Keratinocyte (primary cell): ENCODE data around the gene HGF.

ENCODE experiments used
- EZH2 ChIP-seq: IDR thresholded peaks from one replicate; pipeline ENCODE4 v1.6.1; 2012; ENCODE audit warnings: inconsistent platforms, mild to moderate bottlenecking, low read length, moderate library complexity
- TF ChIP-seq, protein P1 (sequence below), 3 experiments: IDR thresholded peaks in 1 of 3; conservative IDR thresholded peaks in 1 of 3; optimal IDR thresholded peaks in 1 of 3; 2 replicates in 2 of 3; 3 replicates in 1 of 3; pipeline versions ENCODE3 to v1.5.1; 2011; ENCODE audit warnings: low read length in 3 of 3, mild to moderate bottlenecking in 3 of 3, moderate library complexity in 2 of 3, control low read depth in 1 of 3, inconsistent platforms in 1 of 3; ENCODE audit not compliant: insufficient read depth in 2 of 3; ENCODE audit errors: extremely low read depth in 1 of 3

DNA sequence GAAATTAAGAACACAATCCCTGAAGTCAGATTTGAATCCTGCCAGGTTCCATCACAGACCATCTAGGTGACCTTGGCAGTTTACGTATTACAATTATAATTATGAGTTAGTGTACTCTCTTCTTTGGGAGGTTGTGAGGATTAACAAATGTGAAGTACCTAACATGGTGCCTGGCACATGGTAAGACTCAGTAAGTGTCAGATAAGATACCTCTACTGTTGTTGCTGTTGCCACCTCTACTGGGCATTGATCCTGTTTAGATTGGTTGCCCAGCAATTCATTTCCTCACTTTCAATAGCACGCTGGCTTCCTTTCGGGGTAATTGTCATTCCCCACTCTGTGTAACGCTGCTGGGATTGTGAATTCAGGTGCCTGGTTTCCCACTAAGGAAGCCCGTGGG, 31.7 kb upstream of the HGF start:
- TF ChIP-seq, protein P1, sequence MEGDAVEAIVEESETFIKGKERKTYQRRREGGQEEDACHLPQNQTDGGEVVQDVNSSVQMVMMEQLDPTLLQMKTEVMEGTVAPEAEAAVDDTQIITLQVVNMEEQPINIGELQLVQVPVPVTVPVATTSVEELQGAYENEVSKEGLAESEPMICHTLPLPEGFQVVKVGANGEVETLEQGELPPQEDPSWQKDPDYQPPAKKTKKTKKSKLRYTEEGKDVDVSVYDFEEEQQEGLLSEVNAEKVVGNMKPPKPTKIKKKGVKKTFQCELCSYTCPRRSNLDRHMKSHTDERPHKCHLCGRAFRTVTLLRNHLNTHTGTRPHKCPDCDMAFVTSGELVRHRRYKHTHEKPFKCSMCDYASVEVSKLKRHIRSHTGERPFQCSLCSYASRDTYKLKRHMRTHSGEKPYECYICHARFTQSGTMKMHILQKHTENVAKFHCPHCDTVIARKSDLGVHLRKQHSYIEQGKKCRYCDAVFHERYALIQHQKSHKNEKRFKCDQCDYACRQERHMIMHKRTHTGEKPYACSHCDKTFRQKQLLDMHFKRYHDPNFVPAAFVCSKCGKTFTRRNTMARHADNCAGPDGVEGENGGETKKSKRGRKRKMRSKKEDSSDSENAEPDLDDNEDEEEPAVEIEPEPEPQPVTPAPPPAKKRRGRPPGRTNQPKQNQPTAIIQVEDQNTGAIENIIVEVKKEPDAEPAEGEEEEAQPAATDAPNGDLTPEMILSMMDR (optimal IDR thresholded peaks at IDR 0.05 in 1 of 3, IDR thresholded peaks at IDR 0.05 in 1 of 3, conservative IDR thresholded peaks at IDR 0.05 in 1 of 3; ENCODE audit: extremely low read depth in 1 of 3, insufficient read depth in 2 of 3, low read length in 3 of 3) = no peak
- TF ChIP-seq EZH2 = no peak
